ENCODE data around the gene PPP1R9A.

- TF ChIP-seq CTCF (IDR thresholded peaks at IDR 0.05) (peak in 3 of 4 experiments; percentile 17 to 52 (median 47)), POLR2AphosphoS5 (IDR thresholded peaks at IDR 0.05) (no peak), POLR2A (IDR thresholded peaks at IDR 0.05) (no peak)
Measured at GRCh38 chr7:95199779-95200558, 292.6 kb downstream of the PPP1R9A start.

Measured in prostate gland (tissue), 2 donors.